ENCODE measurements around the gene HAT1. TPM values are rescaled to one million over a fixed set of nuclear protein-coding genes. Genes with fewer than 3 reads are reported as not detected.
"Not testable (repeated sequence)": the region's sequence is repeated elsewhere in the genome, so short reads cannot be mapped to it uniquely, and the experiment has no call there.

HAT1 gene
- total and polyA plus RNA-seq, 12 donors: 6.2 to 45.5 (median 36.6) TPM

DNA sequence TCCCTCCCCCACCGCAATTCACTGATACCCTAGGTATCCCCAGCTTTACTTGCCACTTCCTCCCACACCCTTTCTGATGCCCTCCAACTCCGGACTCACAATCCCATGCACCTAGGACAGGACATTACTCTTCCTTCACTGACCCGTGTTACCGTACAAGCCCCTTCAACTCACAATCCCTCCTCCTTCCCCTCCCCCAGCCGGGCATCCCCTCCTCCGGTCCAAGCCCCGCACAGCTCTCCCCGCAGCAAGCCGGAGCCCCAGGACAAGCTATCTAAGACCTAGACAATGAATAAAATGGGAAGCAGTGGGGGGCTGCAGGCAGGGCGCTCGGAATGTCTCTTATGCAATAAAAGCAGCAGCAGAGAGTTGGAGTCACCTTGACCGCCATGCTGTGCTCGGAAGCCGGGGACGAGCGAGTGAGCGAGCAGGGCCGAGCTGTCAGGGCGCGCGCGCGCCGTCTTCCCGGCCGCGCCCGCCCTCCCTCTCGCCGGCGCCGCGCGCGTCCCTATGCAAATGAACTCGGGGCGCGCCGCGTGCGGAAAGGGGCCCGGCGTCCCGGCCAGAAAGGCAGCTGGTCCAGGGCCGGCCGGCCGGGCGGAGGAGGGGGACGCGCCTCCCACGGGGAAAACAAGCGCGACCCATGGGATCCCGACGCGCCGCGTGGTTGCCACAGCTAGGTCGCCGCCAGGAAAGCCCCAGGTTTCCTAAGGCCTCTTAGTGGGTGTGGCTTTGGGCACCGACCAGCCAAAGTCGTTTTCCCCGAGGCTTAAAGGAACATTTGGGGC, 28.2 kb upstream of the HAT1 start, which contains the start of gene SLC25A12:
Gene SLC25A12 (minus strand): TSS at position 421 of the 788 bp plus-strand sequence. CDS start 30 bp downstream, at position 391.
- 0% methylated on average over 60 to 63 of the region's 63 CpGs for WGBS, 2 donors
- Histone ChIP-seq H3K27ac (peak within 1 kb of the TSS; percentile 73 to 95 (median 86)), H3K9me3 (peaks cover 0 to 6% (median 0%) of the 10 kb centered on the region in 11 donors), H3K4me3 (peak within 1 kb of the TSS; percentile 75 to 95 (median 84)), H3K36me3 (peaks cover 0 to 15% (median 0%) of the 10 kb centered on the region in 9 donors), H3K4me1 (peaks cover 0 to 44% (median 21%) of the 10 kb centered on the region in 9 donors), H3K27me3 (peaks cover 0 to 4% (median 0%) of the 10 kb centered on the region in 7 donors)
- DNase-seq (peak; percentile 80 to 85), ATAC-seq (peak; percentile 98 to 99 (median 98))
- intact Hi-C loops (cut with DNase I): loop anchor here in 4 of 10 donors (1.0 to 5.0 kb wide), 4 partner anchors 28 to 42 kb away; partner anchors contain the start of gene HAT1 (in 3 of the 4)
- TF ChIP-seq, protein P1, sequence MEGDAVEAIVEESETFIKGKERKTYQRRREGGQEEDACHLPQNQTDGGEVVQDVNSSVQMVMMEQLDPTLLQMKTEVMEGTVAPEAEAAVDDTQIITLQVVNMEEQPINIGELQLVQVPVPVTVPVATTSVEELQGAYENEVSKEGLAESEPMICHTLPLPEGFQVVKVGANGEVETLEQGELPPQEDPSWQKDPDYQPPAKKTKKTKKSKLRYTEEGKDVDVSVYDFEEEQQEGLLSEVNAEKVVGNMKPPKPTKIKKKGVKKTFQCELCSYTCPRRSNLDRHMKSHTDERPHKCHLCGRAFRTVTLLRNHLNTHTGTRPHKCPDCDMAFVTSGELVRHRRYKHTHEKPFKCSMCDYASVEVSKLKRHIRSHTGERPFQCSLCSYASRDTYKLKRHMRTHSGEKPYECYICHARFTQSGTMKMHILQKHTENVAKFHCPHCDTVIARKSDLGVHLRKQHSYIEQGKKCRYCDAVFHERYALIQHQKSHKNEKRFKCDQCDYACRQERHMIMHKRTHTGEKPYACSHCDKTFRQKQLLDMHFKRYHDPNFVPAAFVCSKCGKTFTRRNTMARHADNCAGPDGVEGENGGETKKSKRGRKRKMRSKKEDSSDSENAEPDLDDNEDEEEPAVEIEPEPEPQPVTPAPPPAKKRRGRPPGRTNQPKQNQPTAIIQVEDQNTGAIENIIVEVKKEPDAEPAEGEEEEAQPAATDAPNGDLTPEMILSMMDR (IDR thresholded peaks at IDR 0.05): no peak

DNA sequence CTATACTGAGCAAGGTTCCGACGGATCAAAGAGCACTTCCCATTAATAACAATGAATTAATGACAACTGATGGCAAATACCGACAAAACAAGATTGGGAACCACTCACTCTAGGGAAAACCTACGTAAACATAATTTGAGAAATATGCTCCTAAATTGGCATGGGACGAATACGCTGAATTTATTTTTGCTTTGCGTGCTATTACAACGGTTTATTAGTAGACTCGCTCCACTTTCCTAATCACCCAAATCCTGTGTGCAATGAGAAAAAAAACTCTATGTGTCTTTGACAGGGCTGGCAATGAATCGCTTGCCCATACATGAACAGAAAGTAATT, 27.7 kb upstream of the HAT1 start:
- ATAC-seq (no peak), DNase-seq (no peak)
- Histone ChIP-seq H3K4me1 (peaks cover 0 to 40% (median 21%) of the 10 kb centered on the region in 9 donors), H3K9me3 (peaks cover 0 to 6% (median 0%) of the 10 kb centered on the region in 11 donors), H3K4me3 (peak overlapping the region; percentile 75 to 95 (median 84)), H3K36me3 (peaks cover 0 to 15% (median 0%) of the 10 kb centered on the region in 9 donors), H3K27me3 (peaks cover 0 to 4% (median 0%) of the 10 kb centered on the region in 7 donors), H3K27ac (peak overlapping the region; percentile 32 to 95 (median 86))
- intact Hi-C loops (cut with DNase I): loop anchor here in 4 of 10 donors (1.0 to 5.0 kb wide), 4 partner anchors 28 to 42 kb away; partner anchors contain the start of gene HAT1 (in 3 of the 4)
- 30 to 35% methylated on average over 10 of the region's 10 CpGs for WGBS, 2 donors
- TF ChIP-seq, protein P1 (IDR thresholded peaks at IDR 0.05): no peak

DNA sequence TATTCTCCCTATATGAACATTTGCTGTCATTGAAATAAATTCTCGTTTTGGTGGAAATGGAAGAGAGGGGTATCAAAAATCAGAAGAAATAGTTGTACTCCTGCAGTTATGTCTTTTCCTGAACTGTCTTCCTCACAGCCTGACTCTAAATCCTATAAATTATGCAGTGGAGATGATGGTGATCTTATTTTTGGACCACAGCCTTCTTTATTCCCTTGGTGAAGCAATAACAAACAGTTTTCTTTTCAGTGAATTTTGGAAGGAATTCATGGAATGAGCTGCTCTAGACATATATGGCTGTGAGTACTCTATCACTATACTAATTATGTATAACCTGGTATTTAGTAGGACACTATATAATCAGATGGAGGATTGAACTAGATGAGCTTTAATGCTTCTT, 26.5 kb upstream of the HAT1 start:
- H3K4me3 ChIP-seq: no peak overlapping the region
- 68 to 74% methylated on average over 1 of the region's 1 CpG for WGBS, 2 donors
- no peak for ATAC-seq
- H3K4me1 ChIP-seq: peaks cover 0 to 35% (median 21%) of the 10 kb centered on the region in 9 donors
- DNase-seq: no peak
- H3K9me3 ChIP-seq: peaks cover 0 to 6% (median 0%) of the 10 kb centered on the region in 11 donors
- H3K36me3 ChIP-seq: peaks cover 0 to 4% (median 0%) of the 10 kb centered on the region in 9 donors
- peaks cover 0 to 4% (median 0%) of the 10 kb centered on the region in 7 donors for H3K27me3 ChIP-seq
- H3K27ac ChIP-seq: no peak overlapping the region
- TF ChIP-seq, protein P1 (IDR thresholded peaks at IDR 0.05): no peak
- intact Hi-C loops (cut with DNase I): loop anchor here in 2 of 10 donors (2.0 kb wide), 1 partner anchor 27 kb away; the partner anchor contains the start of gene HAT1 (in 2 of the 2)

DNA sequence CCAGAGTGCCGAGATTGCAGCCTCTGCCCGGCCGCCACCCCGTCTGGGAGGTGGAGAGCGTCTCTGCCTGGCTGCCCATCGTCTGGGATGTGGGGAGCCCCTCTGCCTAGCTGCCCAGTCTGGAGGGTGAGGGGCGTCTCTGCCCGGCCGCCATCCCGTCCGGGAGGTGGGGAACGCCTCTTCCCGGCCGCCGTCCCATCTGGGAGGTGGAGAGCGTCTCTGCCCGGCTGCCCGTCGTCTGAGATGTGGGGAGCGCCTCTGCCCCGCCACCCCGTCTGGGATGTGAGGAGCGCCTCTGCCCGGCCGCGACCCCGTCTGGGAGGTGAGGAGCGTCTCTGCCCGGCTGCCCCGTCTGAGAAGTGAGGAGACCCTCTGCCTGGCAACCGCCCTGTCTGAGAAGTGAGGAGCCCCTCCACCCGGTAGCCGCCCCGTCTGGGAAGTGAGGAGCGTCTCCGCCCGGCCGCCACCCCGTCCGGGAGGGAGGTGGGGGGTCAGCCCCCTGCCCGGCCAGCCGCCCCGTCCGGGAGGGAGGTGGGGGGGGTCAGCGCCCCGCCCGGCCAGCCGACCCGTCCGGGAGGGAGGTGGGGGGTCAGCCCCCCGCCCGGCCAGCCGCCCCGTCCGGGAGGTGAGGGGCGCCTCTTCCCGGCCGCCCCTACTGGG, 22.5 kb upstream of the HAT1 start:
- H3K4me3 ChIP-seq; ATAC-seq; H3K4me1 ChIP-seq; H3K9me3 ChIP-seq; H3K27me3 ChIP-seq; DNase-seq; H3K36me3 ChIP-seq; H3K27ac ChIP-seq; intact Hi-C loops (cut with DNase I): not testable (repeated sequence)
- 96% methylated on average over 37 to 54 of the region's 58 CpGs for WGBS, 2 donors
